Measurements from ENCODE around the gene LOXL3. TPM values are rescaled to one million over a fixed set of nuclear protein-coding genes. Genes with fewer than 3 reads are reported as not detected.

LOXL3 gene
- total RNA-seq, 4 donors from 2014 or later = 1.6 to 4.1 (median 3.0) TPM

DNA sequence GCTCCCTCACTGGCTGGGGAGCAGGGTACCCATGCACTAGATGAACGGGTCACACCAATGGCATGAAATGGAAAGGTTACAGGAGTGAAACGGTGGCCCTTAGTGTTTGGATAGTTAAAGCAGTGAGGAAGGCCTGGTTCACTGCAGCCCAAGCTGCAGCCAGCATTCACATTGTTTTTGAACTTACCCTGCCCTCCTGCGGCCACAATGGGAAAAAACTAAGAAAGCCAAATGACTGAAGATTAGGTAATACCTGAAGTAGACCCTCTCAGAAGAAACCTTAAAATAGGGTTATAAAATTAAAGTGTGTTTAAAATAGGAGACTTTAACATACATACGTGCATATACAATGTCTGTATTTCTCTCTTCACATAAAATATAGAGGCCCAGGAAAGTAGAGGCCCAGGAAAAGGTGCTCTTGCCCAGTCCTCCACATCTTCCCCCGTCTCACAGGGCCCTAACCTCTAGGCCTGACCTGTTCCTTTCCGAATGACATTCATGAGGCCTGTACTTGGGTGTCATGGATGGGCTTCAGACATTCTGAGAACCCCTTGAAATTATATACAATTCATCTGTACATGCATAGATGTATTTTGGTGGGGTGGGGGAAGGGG is 34.0 kb upstream of the LOXL3 start:
- Histone ChIP-seq H3K36me3 (no peaks in the 10 kb centered on the region), H3K27me3 (peaks cover 18% of the 10 kb centered on the region), H3K4me3 (no peak overlapping the region), H3K27ac (no peak overlapping the region), H3K4me1 (peaks cover 0 to 3% (median 0%) of the 10 kb centered on the region in 4 donors), H3K9me3 (no peaks in the 10 kb centered on the region)
- WGBS, 2 donors (ENCODE audit: low coverage in 1 of 2) = 17 to 24% methylated on average over 4 to 6 of the region's 6 CpGs
- peak; percentile 65 for DNase-seq
- TF ChIP-seq EP300 (IDR thresholded peaks at IDR 0.05; ENCODE audit: low read depth) (no peak), POLR2A (IDR thresholded peaks at IDR 0.05) (no peak)
- TF ChIP-seq, protein P1, sequence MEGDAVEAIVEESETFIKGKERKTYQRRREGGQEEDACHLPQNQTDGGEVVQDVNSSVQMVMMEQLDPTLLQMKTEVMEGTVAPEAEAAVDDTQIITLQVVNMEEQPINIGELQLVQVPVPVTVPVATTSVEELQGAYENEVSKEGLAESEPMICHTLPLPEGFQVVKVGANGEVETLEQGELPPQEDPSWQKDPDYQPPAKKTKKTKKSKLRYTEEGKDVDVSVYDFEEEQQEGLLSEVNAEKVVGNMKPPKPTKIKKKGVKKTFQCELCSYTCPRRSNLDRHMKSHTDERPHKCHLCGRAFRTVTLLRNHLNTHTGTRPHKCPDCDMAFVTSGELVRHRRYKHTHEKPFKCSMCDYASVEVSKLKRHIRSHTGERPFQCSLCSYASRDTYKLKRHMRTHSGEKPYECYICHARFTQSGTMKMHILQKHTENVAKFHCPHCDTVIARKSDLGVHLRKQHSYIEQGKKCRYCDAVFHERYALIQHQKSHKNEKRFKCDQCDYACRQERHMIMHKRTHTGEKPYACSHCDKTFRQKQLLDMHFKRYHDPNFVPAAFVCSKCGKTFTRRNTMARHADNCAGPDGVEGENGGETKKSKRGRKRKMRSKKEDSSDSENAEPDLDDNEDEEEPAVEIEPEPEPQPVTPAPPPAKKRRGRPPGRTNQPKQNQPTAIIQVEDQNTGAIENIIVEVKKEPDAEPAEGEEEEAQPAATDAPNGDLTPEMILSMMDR (IDR thresholded peaks at IDR 0.05) = peak; percentile 56 to 69 (median 66)
- in situ Hi-C loops (cut with MboI; ENCODE audit: low pct_ligation_motif_present in 1 of 4, low pct_unique_long_range_greater_than_20kb in 1 of 4, low sequenced_read_pairs in 3 of 4) (loop anchor here in 3 of 4 donors (10.0 to 25.0 kb wide), 2 partner anchors 100 to 103 kb away; partner anchors contain the start of genes CCDC142 (in 3 of the 3), TTC31 (in 3 of the 3) and LBX2 (in 2 of the 3)), intact Hi-C loops (cut with DNase I; ENCODE audit: low total_unique reads) (loop anchor here (5.0 kb wide), 1 partner anchor 105 kb away; the partner anchor contains the start of genes CCDC142 and TTC31)

DNA sequence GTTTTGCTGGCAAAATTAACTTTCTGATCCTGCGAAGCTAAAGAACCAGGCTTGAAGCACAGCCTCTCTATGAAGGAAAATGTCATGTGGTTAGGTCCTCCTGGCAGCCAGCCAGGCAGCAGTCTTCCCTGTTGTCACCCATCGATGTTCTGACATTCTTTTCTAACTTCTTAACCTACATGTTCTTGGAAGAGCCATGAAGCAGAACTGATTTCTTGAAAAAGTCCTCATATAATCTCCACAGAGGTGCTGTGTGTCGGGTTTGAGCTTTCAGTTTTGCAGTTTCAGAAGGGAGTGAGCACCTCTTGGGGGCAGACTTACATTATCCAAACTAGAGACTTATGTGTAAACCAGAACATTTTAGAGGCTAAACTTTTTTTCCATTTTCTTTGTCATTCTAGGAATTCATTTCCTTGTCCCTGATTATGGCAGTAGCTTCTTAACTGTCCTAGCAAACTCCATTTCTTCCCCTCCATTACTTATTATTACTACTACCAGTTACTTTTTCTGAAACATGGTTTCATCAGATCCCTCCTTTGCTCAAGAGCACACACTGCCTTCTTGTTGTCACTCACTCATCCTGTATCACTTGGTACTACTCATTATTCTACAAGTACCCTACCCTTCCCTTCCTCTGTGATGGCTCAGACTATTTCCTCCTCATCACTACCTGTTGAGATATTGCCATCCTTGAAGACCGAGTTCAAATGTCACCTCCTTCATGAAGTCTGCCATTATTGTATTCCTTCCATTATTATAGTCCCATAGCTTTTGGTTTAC is 31.9 kb upstream of the LOXL3 start:
- H3K27me3 ChIP-seq = peaks cover 8% of the 10 kb centered on the region
- in situ Hi-C loops (cut with MboI; ENCODE audit: low pct_ligation_motif_present in 1 of 4, low pct_unique_long_range_greater_than_20kb in 1 of 4, low sequenced_read_pairs in 3 of 4) (loop anchor here in 3 of 4 donors (10.0 to 25.0 kb wide), 2 partner anchors 98 to 101 kb away; partner anchors contain the start of genes CCDC142 (in 3 of the 3), TTC31 (in 3 of the 3) and LBX2 (in 2 of the 3)), intact Hi-C loops (cut with DNase I; ENCODE audit: low total_unique reads) (loop anchor here (5.0 kb wide), 1 partner anchor 103 kb away; the partner anchor contains the start of genes CCDC142 and TTC31)
- WGBS, 2 donors (ENCODE audit: low coverage in 1 of 2) = 62 to 78% methylated on average over 2 to 4 of the region's 4 CpGs
- H3K27ac ChIP-seq = no peak overlapping the region
- no peaks in the 10 kb centered on the region for H3K9me3 ChIP-seq
- DNase-seq = peak; percentile 26
- no peaks in the 10 kb centered on the region for H3K36me3 ChIP-seq
- no peak for TF ChIP-seq EP300 (IDR thresholded peaks at IDR 0.05; ENCODE audit: low read depth)
- TF ChIP-seq POLR2A (IDR thresholded peaks at IDR 0.05) = no peak
- TF ChIP-seq POLR2AphosphoS5 (IDR thresholded peaks at IDR 0.05) = no peak
- TF ChIP-seq, protein P1 (IDR thresholded peaks at IDR 0.05) = no peak
- H3K4me1 ChIP-seq = peaks cover 0 to 3% (median 0%) of the 10 kb centered on the region in 4 donors
- no peak overlapping the region for H3K4me3 ChIP-seq

DNA sequence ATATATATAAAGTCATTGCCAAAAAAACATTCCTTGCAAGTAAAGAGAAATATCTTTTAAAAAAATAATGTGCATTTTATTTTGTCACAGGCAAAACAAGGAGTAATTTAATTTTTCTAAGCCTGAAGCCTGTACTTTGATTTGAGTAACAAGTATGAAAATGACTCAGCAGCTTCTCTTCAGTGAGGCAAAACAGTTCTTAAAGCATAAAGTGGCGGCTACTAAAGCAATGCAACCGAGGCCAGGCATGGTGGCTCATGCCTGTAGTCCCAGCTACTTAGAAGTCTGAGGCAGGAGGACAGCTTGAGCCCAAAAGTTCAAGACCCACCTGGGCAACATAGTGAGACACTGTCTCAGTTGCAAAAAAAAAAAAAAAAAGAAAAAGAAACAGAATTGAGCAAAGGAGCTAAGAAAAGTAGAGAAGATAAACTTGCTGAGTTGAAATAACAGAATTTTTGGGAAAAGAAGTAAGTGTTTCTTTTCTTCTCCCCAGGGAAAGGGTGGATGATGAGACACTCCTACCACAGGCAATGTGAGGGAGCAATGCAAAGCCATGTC is 30.4 kb upstream of the LOXL3 start:
- in situ Hi-C loops (cut with MboI; ENCODE audit: low pct_ligation_motif_present in 1 of 4, low pct_unique_long_range_greater_than_20kb in 1 of 4, low sequenced_read_pairs in 3 of 4) = loop anchor here (5.0 to 25.0 kb wide), 3 partner anchors 97 to 99 kb away; partner anchors contain the start of genes CCDC142 (in 3 of the 4), TTC31 (in 3 of the 4) and LBX2 (in 2 of the 4)
- no peaks in the 10 kb centered on the region for H3K36me3 ChIP-seq
- H3K27me3 ChIP-seq = no peaks in the 10 kb centered on the region
- intact Hi-C loops (cut with DNase I; ENCODE audit: low total_unique reads) = no loop called here
- no peak for DNase-seq
- no peak overlapping the region for H3K4me3 ChIP-seq
- WGBS, 2 donors (ENCODE audit: low coverage in 1 of 2) = 43 to 52% methylated on average over 1 to 2 of the region's 2 CpGs
- H3K4me1 ChIP-seq = peaks cover 0 to 3% (median 0%) of the 10 kb centered on the region in 4 donors
- no peaks in the 10 kb centered on the region for H3K9me3 ChIP-seq
- TF ChIP-seq POLR2A (IDR thresholded peaks at IDR 0.05) (no peak), POLR2AphosphoS5 (IDR thresholded peaks at IDR 0.05) (no peak), EP300 (IDR thresholded peaks at IDR 0.05; ENCODE audit: low read depth) (no peak)
- TF ChIP-seq, protein P1 (IDR thresholded peaks at IDR 0.05) = no peak
- no peak overlapping the region for H3K27ac ChIP-seq

DNA sequence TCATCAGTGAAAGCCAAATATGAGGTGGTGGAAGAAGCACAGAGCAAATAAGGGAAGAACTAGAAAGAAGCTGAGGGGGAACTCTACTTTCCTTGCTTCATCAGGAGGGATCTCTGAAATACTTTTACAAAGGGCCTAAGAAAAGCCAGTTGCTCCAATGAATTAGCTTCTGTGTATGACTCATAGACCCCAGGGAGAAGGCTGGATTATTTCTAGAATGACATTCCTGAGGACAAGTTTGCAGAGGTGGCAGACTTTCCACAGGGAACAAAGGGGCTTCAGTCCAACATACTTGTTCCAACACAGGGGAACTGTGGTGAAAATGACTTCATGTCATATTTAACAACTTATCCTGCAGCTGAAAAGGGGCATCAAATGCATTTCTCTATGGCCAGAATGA is 29.8 kb upstream of the LOXL3 start:
- Histone ChIP-seq H3K4me1 (peaks cover 0 to 3% (median 0%) of the 10 kb centered on the region in 4 donors), H3K9me3 (no peaks in the 10 kb centered on the region), H3K27me3 (no peaks in the 10 kb centered on the region), H3K4me3 (no peak overlapping the region), H3K36me3 (no peaks in the 10 kb centered on the region), H3K27ac (no peak overlapping the region)
- in situ Hi-C loops (cut with MboI; ENCODE audit: low pct_ligation_motif_present in 1 of 4, low pct_unique_long_range_greater_than_20kb in 1 of 4, low sequenced_read_pairs in 3 of 4) (loop anchor here (5.0 to 25.0 kb wide), 3 partner anchors 96 to 99 kb away; partner anchors contain the start of genes CCDC142 (in 3 of the 4), TTC31 (in 3 of the 4) and LBX2 (in 2 of the 4)), intact Hi-C loops (cut with DNase I; ENCODE audit: low total_unique reads) (no loop called here)
- TF ChIP-seq POLR2AphosphoS5 (IDR thresholded peaks at IDR 0.05) (no peak), POLR2A (IDR thresholded peaks at IDR 0.05) (no peak), EP300 (IDR thresholded peaks at IDR 0.05; ENCODE audit: low read depth) (no peak)
- TF ChIP-seq, protein P1 (IDR thresholded peaks at IDR 0.05) = no peak
- DNase-seq = no peak
